GM19324 (cell line): ENCODE data around the gene MT1X.

Experiments
- ATAC-seq: cut with Tn5 transposase; IDR thresholded peaks from one replicate; pipeline ENCODE4 v1.9.1; 2021; ENCODE audit warnings: mild to moderate bottlenecking, moderate library complexity; ENCODE audit not compliant: unreplicated experiment, low FRiP score

Gene MT1X

DNA sequence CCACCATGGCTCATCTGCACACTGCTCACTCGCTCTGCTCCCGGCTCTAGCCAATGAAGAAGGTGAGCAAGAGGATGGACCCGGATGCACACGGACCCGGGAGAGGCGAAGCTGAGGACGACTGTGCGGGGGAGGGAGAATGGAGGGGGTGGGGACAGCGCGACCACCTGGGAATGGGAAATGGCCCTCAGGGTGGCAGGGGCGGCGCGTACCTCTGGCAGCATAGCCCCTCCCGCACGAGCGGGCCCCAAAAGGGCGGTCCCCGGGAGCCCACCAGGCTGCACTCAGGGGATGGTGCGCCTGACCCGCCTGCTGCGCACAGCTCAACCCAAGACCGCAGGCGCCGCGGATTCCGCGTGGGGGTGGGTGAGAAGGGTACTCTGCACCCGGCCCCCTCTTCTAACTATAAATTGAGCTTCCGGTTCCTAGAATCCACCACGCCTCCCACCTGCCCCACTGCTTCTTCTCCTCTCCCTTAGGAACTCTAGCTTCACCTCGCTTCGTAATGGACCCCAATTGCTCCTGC is 6.5 kb upstream of the MT1X start:
- no peak for ATAC-seq

GRCh38 chr16:56677474-56677873 is 4.8 kb upstream of the MT1X start:
- ATAC-seq = no peak

GRCh38 chr16:56679078-56679730 is 3.1 kb upstream of the MT1X start:
- no peak for ATAC-seq

GRCh38 chr16:56679818-56680217 is 2.5 kb upstream of the MT1X start:
- ATAC-seq = no peak

- ATAC-seq = peak; percentile 3
These were observed 580 bp downstream of the MT1X start for GRCh38 chr16:56682703-56683397.

DNA sequence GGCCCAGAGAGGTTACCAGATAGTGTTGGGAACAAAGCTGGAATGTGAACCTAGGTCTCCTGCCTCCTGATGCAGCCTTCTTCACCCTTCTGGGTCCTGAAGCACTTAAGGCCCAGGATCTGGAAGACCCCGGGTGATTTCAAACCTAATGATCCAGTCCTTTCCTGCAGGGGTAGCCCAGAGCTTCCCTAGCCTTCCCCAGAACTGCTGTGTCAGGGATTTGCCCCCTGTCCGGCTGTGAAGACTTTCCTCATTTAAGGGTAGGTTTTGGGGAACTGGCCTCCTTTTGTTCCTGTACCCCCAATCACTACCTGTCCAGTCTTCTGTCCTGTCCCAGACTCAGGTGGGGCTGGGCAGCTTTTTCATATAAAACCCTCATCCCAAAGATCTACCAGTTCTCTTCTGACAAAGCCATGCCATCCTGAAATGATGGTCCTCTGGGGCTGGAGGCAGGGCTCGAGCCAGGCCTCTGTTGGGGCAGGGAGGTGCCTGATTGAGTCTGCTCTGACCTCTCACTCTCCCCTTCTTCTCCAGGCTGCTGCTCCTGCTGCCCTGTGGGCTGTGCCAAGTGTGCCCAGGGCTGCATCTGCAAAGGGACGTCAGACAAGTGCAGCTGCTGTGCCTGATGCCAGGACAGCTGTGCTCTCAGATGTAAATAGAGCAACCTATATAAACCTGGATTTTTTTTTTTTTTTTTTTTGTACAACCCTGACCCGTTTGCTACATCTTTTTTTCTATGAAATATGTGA is 1.3 kb downstream of the MT1X start:
- no peak for ATAC-seq

DNA sequence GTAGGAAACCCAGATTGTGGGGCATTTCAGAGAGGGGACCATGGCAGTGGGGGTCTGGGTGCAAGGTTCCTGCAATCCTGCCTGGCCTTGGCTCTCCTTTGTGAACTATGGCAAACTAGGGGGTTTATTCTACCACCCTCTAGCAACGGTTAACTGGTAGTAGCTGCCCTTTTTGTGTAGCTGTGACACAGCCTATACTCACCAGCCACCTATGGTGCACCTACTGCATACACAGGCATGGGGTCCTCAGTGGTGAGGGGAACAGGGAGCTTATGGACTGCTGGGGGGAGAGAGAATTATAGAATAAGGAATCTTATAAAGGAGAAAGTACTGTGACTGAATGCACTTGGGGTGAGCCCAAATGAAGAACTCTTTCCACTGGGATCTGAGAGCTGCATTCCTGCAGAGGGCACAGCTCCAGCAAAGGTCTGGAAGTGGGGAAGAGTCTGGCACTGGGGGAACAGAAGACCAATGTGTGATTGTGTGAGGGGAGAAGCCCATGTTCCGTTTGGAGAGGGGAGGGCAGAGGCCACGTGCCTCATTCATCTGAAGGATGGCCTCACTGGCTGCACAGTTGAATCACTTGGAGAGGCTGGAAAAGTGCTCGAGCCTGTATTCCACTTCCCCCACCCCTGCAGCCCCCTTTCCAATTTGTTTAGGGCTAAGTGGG is 2.1 kb downstream of the MT1X start:
- ATAC-seq = no peak

- no peak for ATAC-seq
These were observed 2.8 kb downstream of the MT1X start for GRCh38 chr16:56684926-56685590.

DNA sequence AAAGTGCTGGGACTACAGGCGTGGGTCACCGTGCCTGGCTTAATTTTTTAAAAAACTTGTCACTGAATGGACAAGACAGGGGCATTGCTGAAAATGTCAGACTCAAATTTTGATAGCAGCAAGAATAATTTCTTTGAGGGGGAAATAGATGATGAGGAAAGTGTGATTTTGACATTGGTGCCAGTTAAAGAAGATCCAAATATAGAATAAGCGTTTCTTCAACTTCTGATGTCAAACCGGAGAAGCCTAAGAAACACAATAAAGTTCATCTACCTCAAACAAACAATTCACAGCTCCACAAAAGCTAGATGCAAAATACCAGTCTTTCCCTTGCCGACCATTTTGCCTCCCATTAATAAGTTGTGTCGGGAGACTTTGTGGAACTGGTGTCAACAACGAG is 4.5 kb downstream of the MT1X start:
- no peak for ATAC-seq

GRCh38 chr16:56688762-56689161 is 6.5 kb downstream of the MT1X start:
- no peak for ATAC-seq

- no peak for ATAC-seq
These were observed 6.9 kb downstream of the MT1X start for GRCh38 chr16:56689171-56689570.

DNA sequence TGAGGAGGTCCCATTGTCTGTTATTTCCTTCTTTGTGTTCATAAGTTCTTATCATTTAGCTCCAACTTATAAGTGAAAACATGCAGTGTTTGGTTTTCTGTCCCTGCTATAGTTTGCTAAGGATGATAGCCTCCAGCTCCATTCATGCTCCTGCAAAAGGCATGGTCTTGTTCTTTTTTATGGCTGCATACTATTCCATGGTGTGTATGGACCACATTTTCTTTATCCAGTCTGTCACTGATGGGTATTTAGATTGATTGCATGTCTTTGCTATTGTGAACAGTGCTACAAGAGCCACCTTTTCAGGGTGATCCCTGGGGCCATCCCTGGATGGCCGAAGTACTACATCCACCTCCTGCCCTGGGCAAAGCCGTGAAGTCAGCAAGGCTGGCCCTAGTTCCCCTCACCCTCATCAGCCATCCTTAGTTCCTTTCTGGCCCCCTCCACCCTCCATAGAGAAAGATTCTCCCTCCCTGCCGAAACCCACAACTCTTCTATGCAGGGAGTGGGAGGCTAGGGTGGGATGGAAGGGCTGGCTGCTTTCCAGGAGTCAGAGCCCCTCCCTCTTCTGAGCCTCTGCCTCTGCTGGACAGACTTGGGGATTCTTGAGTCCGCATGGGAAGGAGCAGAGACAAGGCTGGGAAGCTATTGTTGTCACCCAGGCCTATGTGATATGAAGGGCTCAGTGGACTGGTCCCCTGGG is 8.3 kb downstream of the MT1X start:
- ATAC-seq = no peak

GRCh38 chr16:56691885-56692284 is 9.6 kb downstream of the MT1X start:
- ATAC-seq = no peak

- no peak for ATAC-seq
These were observed 13.0 kb downstream of the MT1X start for GRCh38 chr16:56695246-56695645.

DNA sequence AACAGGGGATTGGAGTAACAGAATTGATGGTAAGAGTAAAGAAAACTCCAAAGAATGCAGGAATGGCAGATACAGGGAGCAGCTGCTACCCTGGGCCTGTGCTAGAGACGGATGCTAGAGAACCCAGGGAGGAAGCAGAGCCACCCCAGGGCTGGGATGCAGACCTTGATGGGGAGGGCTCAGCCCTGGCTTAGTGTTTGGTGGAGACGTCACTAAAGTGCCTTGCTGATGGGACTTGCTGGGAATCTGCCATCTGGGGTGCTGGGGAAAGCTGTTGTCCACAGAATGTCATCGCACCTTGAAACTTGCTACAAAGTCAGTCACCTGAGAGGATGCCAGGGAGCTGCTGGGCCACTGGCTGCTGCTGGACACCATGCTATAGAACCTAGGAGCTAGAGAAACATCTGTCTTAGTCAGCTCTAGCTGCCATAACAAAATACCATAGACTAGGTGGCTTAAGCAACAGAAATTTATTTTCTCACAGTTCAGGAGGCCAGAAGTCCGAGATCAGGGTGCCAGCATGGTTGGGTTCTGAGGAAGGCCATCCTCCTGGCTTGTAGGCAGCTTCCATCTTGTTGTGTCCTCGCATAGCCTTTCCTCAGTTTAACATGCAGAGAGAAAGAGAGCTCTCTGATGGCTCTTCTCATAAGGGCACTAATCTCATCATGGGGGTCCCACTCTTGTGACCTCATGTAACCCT is 15.3 kb downstream of the MT1X start:
- no peak for ATAC-seq

DNA sequence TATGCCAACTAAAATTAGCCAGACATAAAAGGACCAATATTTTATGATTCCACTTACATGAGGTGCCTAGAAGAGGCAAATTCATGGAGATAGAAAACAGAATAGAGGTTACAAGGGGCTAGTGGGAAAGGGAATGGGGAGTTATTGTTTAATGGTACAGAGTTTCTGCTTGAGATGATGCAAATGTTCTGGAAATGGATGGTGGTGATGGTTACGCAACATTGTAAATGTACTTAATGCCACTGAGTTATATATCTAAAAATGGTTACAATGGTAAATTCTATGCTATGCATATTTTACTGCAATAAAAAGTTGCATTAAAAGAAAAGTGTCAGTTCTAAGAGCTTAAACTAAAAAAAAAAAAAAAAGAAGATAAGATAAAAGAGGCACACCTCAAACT is 17.9 kb downstream of the MT1X start:
- ATAC-seq = no peak

DNA sequence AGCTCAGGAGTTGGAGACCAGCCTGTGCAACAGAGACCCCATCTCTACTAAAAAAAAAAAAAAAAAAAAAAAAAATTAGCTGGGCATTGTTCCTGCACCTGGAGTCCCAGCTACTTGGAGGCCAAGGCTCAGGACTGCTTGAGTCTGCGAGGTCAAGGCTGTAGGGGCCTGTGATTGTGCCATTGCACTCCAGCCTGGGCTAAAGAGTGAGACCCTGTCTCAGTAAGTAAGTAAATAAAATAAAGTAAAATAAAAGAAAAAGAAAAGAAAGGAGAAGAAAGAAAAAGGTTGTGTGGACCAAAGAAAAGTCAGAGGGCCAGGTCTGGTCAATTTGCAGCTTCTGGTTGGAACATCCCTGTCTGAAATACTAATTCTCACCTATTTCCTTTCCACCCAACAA is 18.4 kb downstream of the MT1X start:
- ATAC-seq = no peak

DNA sequence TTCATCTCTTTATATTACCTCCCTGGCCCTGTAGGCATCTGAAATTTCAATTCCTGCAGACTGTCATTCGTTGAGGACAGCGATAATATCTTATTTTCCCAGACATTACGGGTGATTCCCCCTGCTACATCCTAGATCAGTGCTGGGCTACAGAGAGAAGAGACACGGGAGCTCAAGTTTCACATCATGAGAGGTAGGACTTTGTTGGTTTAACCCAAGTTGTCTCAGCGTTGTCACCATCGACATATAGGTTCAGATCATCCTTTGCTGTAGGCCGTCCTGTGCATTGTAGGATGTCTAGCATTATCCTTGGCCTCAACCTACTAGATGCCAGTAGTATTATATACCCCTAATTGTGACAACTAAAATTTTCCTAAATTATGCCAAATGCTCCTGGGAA is 19.3 kb downstream of the MT1X start:
- no peak for ATAC-seq

DNA sequence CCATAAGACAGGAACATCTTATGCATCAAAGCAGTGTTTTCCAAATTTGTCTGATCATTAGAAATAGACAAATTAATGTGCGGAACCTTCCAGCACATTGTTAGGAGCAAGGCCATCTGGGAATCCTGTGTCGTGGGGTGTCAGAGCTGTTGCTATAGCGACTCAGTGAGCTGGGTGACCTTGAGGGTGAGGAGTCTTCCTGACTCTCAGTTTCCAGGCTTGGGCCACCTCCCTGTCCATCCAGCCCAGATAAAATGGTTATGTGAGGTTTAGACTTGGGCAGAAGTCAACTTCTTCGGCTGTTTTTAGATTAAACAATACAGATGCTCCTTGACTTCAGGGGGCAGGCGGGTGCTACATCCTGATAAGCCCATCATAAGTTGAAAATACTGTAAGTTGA is 20.6 kb downstream of the MT1X start:
- ATAC-seq = no peak
